GM18868 (cell line): ENCODE measurements around the gene ANO6.

Experiments
- ATAC-seq: cut with Tn5 transposase; IDR thresholded peaks from one replicate; pipeline ENCODE4 v1.9.1; 2021; ENCODE audit warnings: mild to moderate bottlenecking, moderate library complexity; ENCODE audit not compliant: unreplicated experiment

ANO6 gene

GRCh38 chr12:45273717-45274271 lies 57.9 kb downstream of the ANO6 start:
- no peak for ATAC-seq

GRCh38 chr12:45276154-45276755 lies 60.4 kb downstream of the ANO6 start:
- no peak for ATAC-seq

- ATAC-seq: no peak
Measured at GRCh38 chr12:45278447-45278846, 62.6 kb downstream of the ANO6 start.

DNA sequence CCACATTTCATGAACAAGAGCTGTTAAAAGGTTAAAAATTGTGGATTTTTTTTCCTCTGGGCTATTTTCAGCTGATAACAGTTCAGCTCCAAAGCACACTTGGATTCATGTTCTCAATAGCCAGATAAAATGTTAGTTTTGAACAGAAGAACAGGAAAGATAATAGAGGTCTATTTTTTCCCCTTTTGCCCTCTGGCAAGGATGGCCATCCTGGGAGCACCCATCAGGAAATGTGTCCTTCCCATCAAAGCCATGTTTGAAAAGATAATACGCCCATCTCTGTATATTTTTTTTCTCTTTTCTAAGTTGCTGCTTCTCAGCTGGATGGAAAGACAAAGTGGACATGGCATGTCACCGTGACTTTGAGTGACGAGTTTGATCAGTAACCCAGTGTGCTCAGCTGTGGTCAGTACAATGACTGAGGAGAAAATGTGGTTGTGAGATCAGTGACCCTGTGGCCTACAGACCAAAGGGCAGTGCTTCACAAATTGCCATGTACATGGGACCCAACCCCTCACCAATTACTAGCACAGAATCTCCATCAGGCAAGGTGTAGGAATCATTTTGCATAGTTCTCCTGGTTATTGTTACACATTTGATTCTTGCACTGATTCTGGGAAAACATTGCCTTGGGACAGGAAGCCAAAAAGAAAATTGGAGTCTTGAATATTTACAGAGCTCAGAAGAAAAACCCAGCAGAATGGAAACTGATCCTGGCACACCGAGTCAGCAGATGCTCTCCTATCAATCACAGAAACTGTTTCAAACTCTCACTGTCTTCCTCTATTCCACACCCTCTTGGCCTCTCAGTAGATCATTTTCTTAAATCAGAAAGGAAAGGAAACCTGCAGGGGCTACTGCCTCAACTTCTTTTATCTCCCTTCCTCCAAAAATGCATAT lies 64.3 kb downstream of the ANO6 start:
- ATAC-seq: no peak

GRCh38 chr12:45281994-45282393 lies 66.1 kb downstream of the ANO6 start:
- no peak for ATAC-seq

- no peak for ATAC-seq
Measured at GRCh38 chr12:45282411-45282810, 66.5 kb downstream of the ANO6 start.

- no peak for ATAC-seq
Measured at GRCh38 chr12:45284096-45284901, 68.4 kb downstream of the ANO6 start.

DNA sequence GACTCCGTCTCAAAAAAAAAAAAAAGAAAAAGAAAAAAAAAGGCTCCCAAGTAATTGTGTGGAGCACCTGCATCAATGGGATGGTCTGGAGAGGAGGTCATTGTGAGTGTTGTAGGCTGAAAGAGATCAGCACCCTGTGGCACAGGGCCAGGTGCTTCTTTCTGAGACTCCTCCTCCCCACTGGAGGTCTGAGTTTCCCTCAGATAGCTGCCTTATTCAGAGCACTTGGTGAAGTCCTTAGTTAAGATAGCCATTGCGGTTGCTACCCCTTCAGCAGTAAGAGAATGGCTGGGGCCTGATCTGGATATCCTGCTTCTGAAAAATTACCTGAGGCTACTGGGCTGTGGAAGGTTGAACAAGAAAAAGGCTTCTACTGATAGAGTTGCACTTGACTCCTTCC lies 69.8 kb downstream of the ANO6 start:
- no peak for ATAC-seq

GRCh38 chr12:45286621-45287020 lies 70.7 kb downstream of the ANO6 start:
- no peak for ATAC-seq

GRCh38 chr12:45289245-45290215 lies 73.6 kb downstream of the ANO6 start:
- ATAC-seq: peak; percentile 55

- no peak for ATAC-seq
Measured at GRCh38 chr12:45290216-45290605, 74.3 kb downstream of the ANO6 start.

DNA sequence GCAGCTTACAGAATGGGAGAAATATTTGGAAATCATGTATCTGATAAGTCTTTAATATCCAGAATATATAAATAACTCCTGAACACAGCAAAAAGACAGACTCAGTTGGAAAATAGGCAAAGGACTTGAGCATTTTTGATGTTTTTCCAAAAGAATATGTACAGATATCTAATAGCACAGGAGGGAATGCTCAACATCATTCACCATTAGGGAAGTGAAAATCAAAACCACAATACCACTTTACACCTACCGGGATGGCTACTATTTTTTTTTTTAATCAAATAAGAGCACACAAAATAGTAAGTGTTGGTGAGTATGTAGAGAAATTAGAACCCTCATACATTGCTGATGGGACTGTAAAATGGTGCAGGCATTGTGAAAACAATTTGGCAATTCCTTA lies 75.6 kb downstream of the ANO6 start:
- ATAC-seq: no peak

DNA sequence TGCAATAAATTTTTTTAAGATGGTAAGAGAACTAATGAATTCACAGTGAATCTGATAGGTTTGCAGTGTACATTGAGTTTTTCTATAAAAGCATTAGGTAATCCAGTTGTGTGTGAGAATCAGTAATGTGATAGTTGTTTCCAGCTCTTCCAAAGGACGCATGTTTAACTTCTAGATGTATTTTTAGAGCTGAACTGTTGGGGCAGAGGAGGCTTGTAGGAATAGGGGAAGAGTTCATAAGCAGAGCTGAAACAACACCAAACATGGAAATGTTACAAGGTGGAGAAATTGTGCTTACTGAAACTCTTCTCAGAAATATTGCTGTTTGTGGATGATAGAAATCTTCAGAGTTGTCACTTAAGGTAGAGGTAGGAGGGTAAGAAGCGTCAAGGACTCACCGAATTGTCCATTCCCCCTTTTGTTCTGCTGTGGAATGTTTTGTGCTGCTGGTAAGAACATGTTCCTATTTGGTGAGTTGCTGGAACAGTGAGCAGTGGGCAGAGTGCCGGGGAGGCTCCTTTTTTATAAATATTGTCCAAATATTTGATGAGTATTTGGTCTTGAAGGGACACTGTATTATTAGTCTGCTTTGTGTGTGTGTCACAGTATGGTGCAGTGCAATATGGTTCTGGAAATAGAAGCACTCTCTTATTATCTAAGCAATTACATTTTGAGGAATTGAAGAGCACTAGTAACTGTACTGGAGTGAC lies 76.7 kb downstream of the ANO6 start:
- ATAC-seq: no peak

DNA sequence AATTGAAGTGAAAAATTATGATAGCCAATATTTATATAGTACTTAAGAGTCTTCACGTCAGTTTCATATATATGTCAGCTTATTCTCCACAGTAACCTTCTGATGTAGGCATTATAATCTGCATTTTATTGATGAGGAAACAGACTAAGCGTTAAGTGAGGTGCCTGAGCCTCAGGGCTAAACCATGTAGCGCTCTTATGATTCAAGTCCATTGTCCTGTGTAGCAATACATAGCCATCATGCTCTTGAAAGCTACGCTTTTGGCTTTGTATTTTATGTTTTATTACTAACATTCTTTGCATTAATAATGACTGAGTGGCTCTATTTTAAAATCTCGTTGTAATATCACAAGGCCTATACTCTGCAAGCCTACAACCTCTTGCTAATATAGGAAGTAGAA lies 79.0 kb downstream of the ANO6 start:
- ATAC-seq: no peak

GRCh38 chr12:45296046-45296586 lies 80.2 kb downstream of the ANO6 start:
- no peak for ATAC-seq

GRCh38 chr12:45298047-45298446 lies 82.2 kb downstream of the ANO6 start:
- ATAC-seq: no peak

DNA sequence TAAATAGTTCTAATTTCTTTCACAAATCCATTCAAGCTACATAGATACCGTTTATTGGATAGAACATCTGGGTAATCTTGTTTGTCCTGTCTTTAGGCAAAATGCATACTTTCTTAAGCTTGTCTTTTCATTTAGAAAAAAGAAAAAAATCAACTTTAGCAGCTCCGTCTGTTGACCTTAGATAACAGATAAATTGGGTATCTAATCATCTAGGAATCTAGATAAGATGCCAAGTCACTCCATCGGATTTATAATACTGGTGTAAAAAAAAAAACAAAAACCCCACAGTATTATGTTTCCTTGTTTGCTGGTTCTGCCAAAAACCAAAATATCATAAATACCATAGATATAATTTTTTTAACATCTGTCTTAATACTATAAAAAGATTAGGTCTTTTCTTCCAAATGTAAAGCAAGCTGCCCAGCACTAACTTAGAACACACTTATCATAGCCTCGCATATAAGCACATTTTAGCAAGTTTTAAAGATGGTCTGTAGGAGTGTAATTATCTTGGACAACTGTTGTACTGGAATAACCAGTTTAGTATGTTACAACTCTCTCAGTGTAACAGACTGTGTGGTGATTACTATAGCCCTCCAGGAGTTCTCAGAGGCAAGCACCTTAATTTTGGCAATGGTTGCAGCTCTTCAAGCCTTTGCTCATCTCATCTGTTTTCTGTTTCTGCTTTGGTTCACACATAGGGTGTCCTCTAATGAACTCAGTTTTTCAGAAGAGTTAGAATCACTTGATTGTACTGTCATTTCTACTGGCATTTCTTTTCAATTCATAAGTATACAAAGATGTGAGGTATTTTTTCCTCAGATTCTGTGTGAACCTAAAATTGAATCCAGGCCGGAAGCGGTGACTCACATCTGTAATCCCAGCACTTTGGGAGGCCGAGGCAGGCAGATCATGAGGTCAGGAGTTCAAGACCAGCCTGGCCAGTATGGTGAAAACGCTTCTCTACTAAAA lies 83.1 kb downstream of the ANO6 start:
- no peak for ATAC-seq
